GM23338 (cell line): ENCODE results near the gene JPH3. TPM values are rescaled to one million over a fixed set of nuclear protein-coding genes. Genes with fewer than 3 reads are reported as not detected.

Source experiments
- ATAC-seq: fragments of 200-7000 bp; cut with Tn5 transposase; 3 replicates; pipeline ENCODE4 v1.9.1; 2020
- DNase-seq: peaks from one replicate; pipeline ENCODE4 v3.0.0-alpha.2; 2015; ENCODE audit warnings: low spot score
- H2AFZ ChIP-seq: fragments of 200-600 bp; sonication (generic); 2 replicates; pipeline ENCODE4 v1.8.0; 2016; ENCODE audit warnings: antibody characterized with exemption, mild to moderate bottlenecking, moderate library complexity
- H3F3A ChIP-seq: fragments of 200-600 bp; sonication (generic); replicated peaks from 2 replicates; pipeline ENCODE4 v1.8.0; 2017; ENCODE audit warnings: antibody characterized with exemption, mixed run types, low read depth
- H3K27ac ChIP-seq: fragments of 200-600 bp; sonication (generic); 2 replicates; pipeline ENCODE4 v1.6.1; 2016; ENCODE audit warnings: low read depth
- H3K27me3 ChIP-seq: fragments of 200-600 bp; sonication (generic); 2 replicates; pipeline ENCODE4 v1.8.0; 2016; ENCODE audit warnings: mild to moderate bottlenecking, mixed run types, moderate library complexity; ENCODE audit not compliant: insufficient read depth
- H3K36me3 ChIP-seq: fragments of 200-600 bp; sonication (generic); 2 replicates; pipeline ENCODE4 v1.8.0; 2016; ENCODE audit warnings: mild to moderate bottlenecking; ENCODE audit not compliant: insufficient read depth
- H3K4me1 ChIP-seq: fragments of 200-600 bp; sonication (generic); 2 replicates; pipeline ENCODE4 v1.8.0; 2016; ENCODE audit warnings: mild to moderate bottlenecking, moderate library complexity; ENCODE audit not compliant: insufficient read depth
- H3K4me2 ChIP-seq: fragments of 200-600 bp; sonication (generic); 2 replicates; pipeline ENCODE4 v1.7.1; 2017; ENCODE audit warnings: mixed run types
- H3K4me3 ChIP-seq: fragments of 200-600 bp; sonication (generic); 2 replicates; pipeline ENCODE4 v1.6.1; 2016; ENCODE audit warnings: mixed run types
- H3K79me2 ChIP-seq: fragments of 200-600 bp; sonication (generic); replicated peaks from 2 replicates; pipeline ENCODE4 v1.8.0; 2017; ENCODE audit warnings: mild to moderate bottlenecking; ENCODE audit not compliant: insufficient read depth
- H3K9me2 ChIP-seq: fragments of 200-600 bp; sonication (generic); 2 replicates; pipeline ENCODE4 v1.8.0; 2017; ENCODE audit not compliant: insufficient read depth
- H4K20me1 ChIP-seq: fragments of 200-600 bp; sonication (generic); replicated peaks from 2 replicates; pipeline ENCODE4 v1.8.0; 2017; ENCODE audit warnings: mild to moderate bottlenecking; ENCODE audit not compliant: insufficient read depth
- H3K27ac Mint-ChIP-seq: 2 replicates; pipeline ENCODE4 v1.8.0; 2020; ENCODE audit warnings: inconsistent platforms, mild to moderate bottlenecking, moderate library complexity, mixed read lengths
- H3K27me3 Mint-ChIP-seq: 3 replicates; pipeline ENCODE4 v1.8.0; 2022; ENCODE audit warnings: low read depth, mild to moderate bottlenecking, moderate library complexity, mixed read lengths, inconsistent platforms; ENCODE audit not compliant: insufficient read depth, poor library complexity
- H3K36me3 Mint-ChIP-seq: 3 replicates; pipeline ENCODE4 v1.8.0; 2021; ENCODE audit warnings: low read depth, mild to moderate bottlenecking, inconsistent platforms, moderate library complexity, mixed read lengths
- H3K4me1 Mint-ChIP-seq: 3 replicates; pipeline ENCODE4 v1.8.0; 2020; ENCODE audit warnings: mild to moderate bottlenecking, inconsistent platforms, mixed read lengths
- H3K4me3 Mint-ChIP-seq: 3 replicates; pipeline ENCODE4 v1.8.0; 2021; ENCODE audit warnings: moderate library complexity, mild to moderate bottlenecking, inconsistent platforms, mixed read lengths
- H3K9me3 Mint-ChIP-seq: 3 replicates; pipeline ENCODE4 v1.8.0; 2020; ENCODE audit warnings: moderate library complexity, mild to moderate bottlenecking, inconsistent platforms, mixed read lengths
- CREB1 ChIP-seq: fragments of 250-450 bp; sonication (Bioruptor Pico); IDR thresholded peaks from 2 replicates; pipeline ENCODE4 v1.5.0; 2020; ENCODE audit warnings: low read depth, mild to moderate bottlenecking, moderate library complexity
- CTCF ChIP-seq, 2 experiments: fragments of 200-600 bp in 1 of 2; sonication (generic) in 1 of 2; conservative IDR thresholded peaks; 2 replicates each; pipeline versions ENCODE4 v1.5.1 to v1.6.1; 2016 to 2017; ENCODE audit warnings: antibody characterized with exemption in 2 of 2, low read depth in 2 of 2, mild to moderate bottlenecking in 2 of 2, moderate library complexity in 1 of 2
- ETS1 ChIP-seq: IDR thresholded peaks from 2 replicates; pipeline ENCODE4 v1.6.1; 2016; ENCODE audit warnings: antibody characterized with exemption
- EZH2 ChIP-seq: fragments of 200-600 bp; sonication (generic); IDR thresholded peaks from one replicate; pipeline ENCODE4 v1.8.0; 2017; ENCODE audit warnings: antibody characterized with exemption, mild to moderate bottlenecking, low read depth; ENCODE audit not compliant: unreplicated experiment
- POLR2AphosphoS5 ChIP-seq: IDR thresholded peaks from 2 replicates; pipeline ENCODE4 v1.6.1; 2016; ENCODE audit warnings: antibody characterized with exemption, low read depth
- REST ChIP-seq: IDR thresholded peaks from one replicate; pipeline ENCODE4 v1.6.1; 2018; ENCODE audit warnings: antibody characterized with exemption; ENCODE audit not compliant: unreplicated experiment
- ZNF114 ChIP-seq: fragments of 250-450 bp; sonication (Bioruptor Pico); IDR thresholded peaks from 2 replicates; pipeline ENCODE4 v1.5.0; 2020; ENCODE audit warnings: mild to moderate bottlenecking, moderate library complexity
- ZNF462 ChIP-seq: fragments of 250-450 bp; sonication (Bioruptor Pico); IDR thresholded peaks from 2 replicates; pipeline ENCODE4 v1.5.0; 2020; ENCODE audit warnings: mild to moderate bottlenecking, moderate library complexity
- polyA plus RNA-seq: library from polyadenylated mRNA; unstranded; fragments of >200 nt; fragmentation: Nextera tagmentation; extraction: Ambion mirVana; gene quantifications from 2 replicates; pipeline ENCODE4 v1.2.1, GENCODE V29; 2016
- total RNA-seq: library from RNA; depleted of rRNA; stranded (reverse); fragments of >200 nt; shearing (Covaris generic); gene quantifications from 2 replicates; pipeline ENCODE4 v1.2.3, GENCODE V29; 2014

JPH3 gene
- total and polyA plus RNA-seq, 2 experiments from 2014 or later = 8.4 to 38.3 TPM

- TF ChIP-seq REST (no peak), CREB1 (CRISPR knock-in tag) (no peak), EZH2 (no peak)
Measured at GRCh38 chr16:87598431-87598830, 3.9 kb upstream of the JPH3 start (continued).

- no peak overlapping the region for H3K27ac Mint-ChIP-seq
- peaks cover 23% of the 10 kb centered on the region for H3K4me1 Mint-ChIP-seq
- H3K36me3 Mint-ChIP-seq = no peaks in the 10 kb centered on the region; the same call in 2 of the 3 replicates
- H4K20me1 ChIP-seq = peaks cover 11% of the 10 kb centered on the region; the same call in 1 of the 2 replicates
- peaks cover 13% of the 10 kb centered on the region; the same call in 1 of the 2 replicates for H3F3A ChIP-seq
- no peak overlapping the region for H3K4me2 ChIP-seq
- H3K9me3 Mint-ChIP-seq = no peaks in the 10 kb centered on the region
- peaks cover 16% of the 10 kb centered on the region for H3K4me1 ChIP-seq
- TF ChIP-seq ZNF462 (CRISPR knock-in tag) (no peak), REST (no peak), CTCF (conservative IDR thresholded peaks at IDR 0.05; ENCODE audit: low read depth in 2 of 2) (no peak), ZNF114 (CRISPR knock-in tag) (no peak), ETS1 (no peak), POLR2AphosphoS5 (no peak)
- H3K27me3 Mint-ChIP-seq = peaks cover 30% of the 10 kb centered on the region
- no peak overlapping the region for H2AFZ ChIP-seq
- DNase-seq = no peak
- no peak overlapping the region for H3K27ac ChIP-seq
- ATAC-seq = no peak
- peaks cover 6% of the 10 kb centered on the region; the same call in 1 of the 2 replicates for H3K27me3 ChIP-seq
- peaks cover 16% of the 10 kb centered on the region for H3K79me2 ChIP-seq
- H3K36me3 ChIP-seq = no peaks in the 10 kb centered on the region
- H3K4me3 ChIP-seq = no peak overlapping the region
- H3K4me3 Mint-ChIP-seq = peak overlapping the region; percentile 39; the same call in 2 of the 3 replicates
- peaks cover 12% of the 10 kb centered on the region; the same call in 1 of the 2 replicates for H3K9me2 ChIP-seq
Measured at GRCh38 chr16:87600246-87600645, 2.1 kb upstream of the JPH3 start.
